Breast epithelium (tissue), 4 donors: ENCODE measurements around the gene VEGFA. TPM values are rescaled to one million over a fixed set of nuclear protein-coding genes. Genes with fewer than 3 reads are reported as not detected.

ENCODE experiments used
- DNase-seq, 2 donors: peaks; one replicate each; pipeline ENCODE4 v3.0.0-alpha.2; 2019; ENCODE audit warnings: low spot score in 2 of 2
- H3K27ac ChIP-seq, 2 donors: fragments of 200-600 bp; sonication (generic) in 1 of 2; one replicate each; pipeline ENCODE4 v1.5.1; 2016 to 2019; ENCODE audit warnings: mild to moderate bottlenecking in 1 of 2
- H3K27me3 ChIP-seq, 2 donors: fragments of 200-600 bp; sonication (generic) in 1 of 2; one replicate each; pipeline versions ENCODE4 v1.5.1 to v1.6.0; 2017 to 2019; ENCODE audit warnings: control low read depth in 1 of 2, mild to moderate bottlenecking in 1 of 2
- H3K36me3 ChIP-seq: fragments of 200-600 bp; one replicate; pipeline ENCODE4 v1.5.1; 2019
- H3K4me1 ChIP-seq, 2 donors: fragments of 200-600 bp; sonication (generic); one replicate each; pipeline ENCODE4 v1.5.1; 2016 to 2019; ENCODE audit warnings: control low read depth in 1 of 2
- H3K4me3 ChIP-seq, 3 donors: fragments of 200-600 bp; sonication (generic); 1 replicate in 2 of 3; 2 replicates in 1 of 3; pipeline ENCODE4 v1.5.1; 2016 to 2019; ENCODE audit warnings: mild to moderate bottlenecking in 3 of 3, moderate library complexity in 2 of 3
- H3K9me3 ChIP-seq, 2 donors: fragments of 200-600 bp; sonication (generic) in 1 of 2; one replicate each; pipeline ENCODE4 v1.5.1; 2016 to 2019; ENCODE audit warnings: control low read depth in 1 of 2
- CTCF ChIP-seq, 3 donors: fragments of 450-650 bp; IDR thresholded peaks; one replicate each; pipeline ENCODE4 v1.5.1; 2016 to 2017; ENCODE audit warnings: antibody characterized with exemption in 3 of 3, mild to moderate bottlenecking in 3 of 3, moderate library complexity in 3 of 3
- POLR2A ChIP-seq: fragments of 450-650 bp; IDR thresholded peaks from one replicate; pipeline ENCODE4 v1.6.1; 2016; ENCODE audit warnings: antibody characterized with exemption, mild to moderate bottlenecking, moderate library complexity
- POLR2AphosphoS5 ChIP-seq, 3 donors: sonication (generic); formaldehyde crosslinking; IDR thresholded peaks; one replicate each; pipeline ENCODE4 v1.6.1; 2017; ENCODE audit warnings: antibody characterized with exemption in 3 of 3
- intact Hi-C: fragments of 100-400 bp; cut with DNase I; formaldehyde crosslinking; loops from one replicate; pipeline ENCODE4 v1.15.1; 2023; ENCODE audit warnings: low total_unique reads
- total RNA-seq, 3 donors: library from RNA; depleted of rRNA; stranded (reverse); fragments of >200 nt; gene quantifications; one replicate each; pipeline ENCODE4 v1.1.0, GENCODE V29; 2016

The VEGFA gene
- total RNA-seq, 3 donors from 2014 or later, result 123 to 230 (median 132) TPM

- no peak overlapping the region for H3K27ac ChIP-seq
- no peaks in the 10 kb centered on the region for H3K4me1 ChIP-seq
- TF ChIP-seq CTCF (IDR thresholded peaks at IDR 0.05) (no peak), POLR2A (no peak), POLR2AphosphoS5 (IDR thresholded peaks at IDR 0.05) (no peak)
- no peaks in the 10 kb centered on the region for H3K27me3 ChIP-seq
- no peak for DNase-seq
- peaks cover 0 to 9% of the 10 kb centered on the region in 2 donors for H3K9me3 ChIP-seq
- H3K36me3 ChIP-seq, result no peaks in the 10 kb centered on the region
- H3K4me3 ChIP-seq, result no peak overlapping the region
- intact Hi-C loops, result no loop called here
Observed at GRCh38 chr6:43735642-43736199, 34.3 kb upstream of the VEGFA start.

GRCh38 chr6:43736211-43736786 lies 33.7 kb upstream of the VEGFA start:
- TF ChIP-seq CTCF (IDR thresholded peaks at IDR 0.05) (no peak), POLR2A (no peak), POLR2AphosphoS5 (IDR thresholded peaks at IDR 0.05) (no peak)
- Histone ChIP-seq H3K4me3 (no peak overlapping the region), H3K36me3 (no peaks in the 10 kb centered on the region), H3K27me3 (no peaks in the 10 kb centered on the region), H3K27ac (no peak overlapping the region), H3K9me3 (peaks cover 0 to 3% of the 10 kb centered on the region in 2 donors), H3K4me1 (no peaks in the 10 kb centered on the region)
- no peak for DNase-seq
- intact Hi-C loops, result no loop called here

GRCh38 chr6:43736844-43737243 lies 33.2 kb upstream of the VEGFA start:
- Histone ChIP-seq H3K4me3 (no peak overlapping the region), H3K27ac (no peak overlapping the region), H3K9me3 (no peaks in the 10 kb centered on the region), H3K36me3 (no peaks in the 10 kb centered on the region), H3K27me3 (no peaks in the 10 kb centered on the region), H3K4me1 (no peaks in the 10 kb centered on the region)
- TF ChIP-seq POLR2AphosphoS5 (IDR thresholded peaks at IDR 0.05) (no peak), POLR2A (no peak), CTCF (IDR thresholded peaks at IDR 0.05) (no peak)
- intact Hi-C loops, result no loop called here
- no peak for DNase-seq

GRCh38 chr6:43737272-43738081 lies 32.5 kb upstream of the VEGFA start:
- Histone ChIP-seq H3K27me3 (no peaks in the 10 kb centered on the region), H3K27ac (no peak overlapping the region), H3K36me3 (no peaks in the 10 kb centered on the region), H3K9me3 (no peaks in the 10 kb centered on the region), H3K4me1 (no peaks in the 10 kb centered on the region), H3K4me3 (no peak overlapping the region)
- intact Hi-C loops, result no loop called here
- no peak for DNase-seq
- TF ChIP-seq CTCF (IDR thresholded peaks at IDR 0.05) (no peak), POLR2A (no peak), POLR2AphosphoS5 (IDR thresholded peaks at IDR 0.05) (no peak)

GRCh38 chr6:43738267-43738676 lies 31.7 kb upstream of the VEGFA start:
- H3K9me3 ChIP-seq, result no peaks in the 10 kb centered on the region
- no peaks in the 10 kb centered on the region for H3K36me3 ChIP-seq
- H3K4me3 ChIP-seq, result no peak overlapping the region
- no peak for DNase-seq
- no peak overlapping the region for H3K27ac ChIP-seq
- intact Hi-C loops, result no loop called here
- H3K4me1 ChIP-seq, result no peaks in the 10 kb centered on the region
- H3K27me3 ChIP-seq, result no peaks in the 10 kb centered on the region
- TF ChIP-seq POLR2AphosphoS5 (IDR thresholded peaks at IDR 0.05), result no peak
- TF ChIP-seq POLR2A, result no peak
- TF ChIP-seq CTCF (IDR thresholded peaks at IDR 0.05), result no peak
